A549 (cell line): ENCODE measurements around the gene MAML1.

Source experiments
- CTCF ChIP-seq: fragments of >200 bp; sonication (Bioruptor Twin); formaldehyde crosslinking; IDR thresholded peaks from 3 replicates; pipeline ENCODE4 v1.5.1; 2016
- EP300 ChIP-seq, 2 experiments: fragments of >200 bp; sonication (Bioruptor Twin); formaldehyde crosslinking; IDR thresholded peaks; 2 replicates in 1 of 2; 3 replicates in 1 of 2; pipeline ENCODE4 v1.6.1; 2016 to 2017
- FOSB ChIP-seq: fragments of 250-450 bp; sonication (Bioruptor Pico); IDR thresholded peaks from 2 replicates; pipeline ENCODE4 v1.5.0; 2020; ENCODE audit warnings: mild to moderate bottlenecking, moderate library complexity
- GATA3 ChIP-seq: IDR thresholded peaks from 2 replicates; pipeline ENCODE4 v1.6.1; 2012; ENCODE audit warnings: borderline replicate concordance
- JUN ChIP-seq, 2 experiments: fragments of >200 bp; sonication (Bioruptor Twin); formaldehyde crosslinking; IDR thresholded peaks; 2 replicates in 1 of 2; 3 replicates in 1 of 2; pipeline ENCODE4 v1.6.1; 2016 to 2017
- KDM1A ChIP-seq: fragments of 200-600 bp; sonication (generic); IDR thresholded peaks from 2 replicates; pipeline ENCODE4 v1.6.1; 2016; ENCODE audit warnings: low read depth, mild to moderate bottlenecking
- MAZ ChIP-seq: fragments of 150-350 bp; IDR thresholded peaks from 2 replicates; pipeline ENCODE4 v1.6.1; 2014; ENCODE audit warnings: antibody characterized with exemption, low read depth, low read length, borderline replicate concordance
- PHF8 ChIP-seq: fragments of 200-600 bp; sonication (generic); IDR thresholded peaks from 2 replicates; pipeline ENCODE4 v1.6.1; 2016; ENCODE audit warnings: low read depth, mild to moderate bottlenecking, antibody characterized with exemption, moderate library complexity, borderline replicate concordance
- POLR2A ChIP-seq: IDR thresholded peaks from 2 replicates; pipeline ENCODE4 v1.6.1; 2012; ENCODE audit warnings: mild to moderate bottlenecking, low read length
- RCOR1 ChIP-seq: fragments of 150-350 bp; IDR thresholded peaks from 2 replicates; pipeline ENCODE4 v1.6.1; 2014; ENCODE audit warnings: antibody characterized with exemption, low read length, low read depth
- RFX5 ChIP-seq: fragments of 450-650 bp; IDR thresholded peaks from 2 replicates; pipeline ENCODE4 v1.7.1; 2014; ENCODE audit warnings: antibody characterized with exemption, mild to moderate bottlenecking, moderate library complexity
- SMC3 ChIP-seq: fragments of >200 bp; sonication (Bioruptor Twin); formaldehyde crosslinking; IDR thresholded peaks from 3 replicates; pipeline ENCODE4 v1.6.1; 2018; ENCODE audit warnings: inconsistent platforms
- TF ChIP-seq, protein P1 (sequence below): IDR thresholded peaks from 2 replicates; pipeline ENCODE4 v1.6.1; 2012

- TF ChIP-seq CTCF (no peak), RFX5 (no peak), POLR2A (no peak), FOSB (CRISPR knock-in tag) (no peak), EP300 (IDR thresholded peaks at IDR 0.05) (no peak), GATA3 (no peak), PHF8 (no peak), MAZ (no peak), JUN (IDR thresholded peaks at IDR 0.05) (no peak), KDM1A (no peak), RCOR1 (no peak), SMC3 (no peak)
- TF ChIP-seq, protein P1, sequence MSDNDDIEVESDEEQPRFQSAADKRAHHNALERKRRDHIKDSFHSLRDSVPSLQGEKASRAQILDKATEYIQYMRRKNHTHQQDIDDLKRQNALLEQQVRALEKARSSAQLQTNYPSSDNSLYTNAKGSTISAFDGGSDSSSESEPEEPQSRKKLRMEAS, result no peak
Observed at GRCh38 chr5:179733772-179734126, 1.1 kb downstream of the MAML1 start.
